HEK293T (cell line): ENCODE results near the gene ATP4B.

Experiments
- FOXM1 ChIP-seq: fragments of 450-650 bp; IDR thresholded peaks from 2 replicates; pipeline ENCODE4 v1.6.1; 2017; ENCODE audit warnings: mild to moderate bottlenecking, borderline replicate concordance
- TARDBP ChIP-seq: fragments of 450-650 bp; IDR thresholded peaks from 2 replicates; pipeline ENCODE4 v1.6.1; 2016

DNA sequence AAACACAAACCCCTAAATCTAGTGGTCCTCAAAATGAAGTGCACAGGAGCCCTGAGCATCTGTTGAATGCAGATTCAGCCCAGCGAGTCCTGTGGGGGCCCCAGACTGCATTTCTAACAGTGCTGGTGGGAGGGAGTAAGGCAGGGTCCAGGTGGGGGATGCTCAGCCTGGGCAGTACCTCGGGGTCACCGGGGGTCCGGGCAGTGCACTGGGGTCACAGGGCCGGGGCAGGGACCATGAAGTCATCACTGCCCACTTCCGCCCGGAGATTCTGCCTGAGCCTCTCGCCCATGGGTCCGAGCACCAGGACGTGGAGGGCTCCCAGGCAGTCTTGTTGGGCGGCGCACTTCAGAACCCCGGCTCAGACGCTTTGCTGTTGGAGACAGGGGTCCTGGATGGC is 838 bp upstream of the ATP4B start:
- TF ChIP-seq FOXM1 (no peak), TARDBP (no peak)
